ENCODE measurements around the gene C2CD2.

The C2CD2 gene

DNA sequence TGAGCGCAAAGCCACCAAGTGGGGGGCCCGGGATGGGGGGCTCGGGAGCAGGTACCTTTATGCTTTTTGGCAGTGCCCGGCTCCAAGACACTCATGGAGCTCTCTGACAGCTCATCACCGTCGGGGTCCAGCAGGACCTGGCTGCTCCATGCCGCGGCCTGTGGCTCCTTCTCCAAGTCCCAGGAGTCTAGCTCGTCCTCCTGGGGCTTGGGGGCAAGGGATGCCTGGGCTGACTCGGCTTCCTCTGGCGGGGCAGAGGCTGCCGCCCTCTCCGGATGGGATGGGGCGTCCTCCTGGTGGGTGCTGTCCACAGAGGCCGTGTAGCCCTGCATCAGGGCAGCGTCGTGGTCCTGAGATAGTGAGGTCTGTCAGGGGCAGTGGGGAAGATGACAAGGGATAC, 54.8 kb downstream of the C2CD2 start:
- DNase-seq (ENCODE audit: low read depth), result no peak
- no peak overlapping the region for H3K4me3 ChIP-seq (ENCODE audit: low read length)
- TF ChIP-seq, protein P1, sequence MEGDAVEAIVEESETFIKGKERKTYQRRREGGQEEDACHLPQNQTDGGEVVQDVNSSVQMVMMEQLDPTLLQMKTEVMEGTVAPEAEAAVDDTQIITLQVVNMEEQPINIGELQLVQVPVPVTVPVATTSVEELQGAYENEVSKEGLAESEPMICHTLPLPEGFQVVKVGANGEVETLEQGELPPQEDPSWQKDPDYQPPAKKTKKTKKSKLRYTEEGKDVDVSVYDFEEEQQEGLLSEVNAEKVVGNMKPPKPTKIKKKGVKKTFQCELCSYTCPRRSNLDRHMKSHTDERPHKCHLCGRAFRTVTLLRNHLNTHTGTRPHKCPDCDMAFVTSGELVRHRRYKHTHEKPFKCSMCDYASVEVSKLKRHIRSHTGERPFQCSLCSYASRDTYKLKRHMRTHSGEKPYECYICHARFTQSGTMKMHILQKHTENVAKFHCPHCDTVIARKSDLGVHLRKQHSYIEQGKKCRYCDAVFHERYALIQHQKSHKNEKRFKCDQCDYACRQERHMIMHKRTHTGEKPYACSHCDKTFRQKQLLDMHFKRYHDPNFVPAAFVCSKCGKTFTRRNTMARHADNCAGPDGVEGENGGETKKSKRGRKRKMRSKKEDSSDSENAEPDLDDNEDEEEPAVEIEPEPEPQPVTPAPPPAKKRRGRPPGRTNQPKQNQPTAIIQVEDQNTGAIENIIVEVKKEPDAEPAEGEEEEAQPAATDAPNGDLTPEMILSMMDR (conservative IDR thresholded peaks at IDR 0.05; ENCODE audit: low read length), result no peak

DNA sequence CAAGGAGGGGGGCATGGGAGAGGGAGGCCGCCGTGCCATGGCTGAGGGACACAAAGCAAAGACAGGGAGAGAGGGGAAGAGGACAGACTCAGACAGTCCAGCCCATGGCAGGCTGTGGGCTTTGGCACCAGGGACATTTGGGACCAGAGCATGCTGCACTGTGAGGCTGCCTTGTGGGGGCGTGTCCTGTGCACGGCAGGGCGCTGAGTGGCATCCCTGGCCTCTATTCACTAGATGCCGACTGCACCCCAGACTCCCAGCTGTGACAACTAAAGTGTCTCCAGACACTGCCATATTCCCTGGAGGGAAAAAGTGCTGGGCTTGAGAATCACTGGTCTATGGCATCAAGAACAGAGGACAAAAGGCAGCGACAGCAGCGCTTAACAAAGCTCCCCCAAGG, 56.1 kb downstream of the C2CD2 start:
- H3K4me3 ChIP-seq (ENCODE audit: low read length), result no peak overlapping the region
- TF ChIP-seq, protein P1 (conservative IDR thresholded peaks at IDR 0.05; ENCODE audit: low read length), result no peak
- DNase-seq (ENCODE audit: low read depth), result no peak

DNA sequence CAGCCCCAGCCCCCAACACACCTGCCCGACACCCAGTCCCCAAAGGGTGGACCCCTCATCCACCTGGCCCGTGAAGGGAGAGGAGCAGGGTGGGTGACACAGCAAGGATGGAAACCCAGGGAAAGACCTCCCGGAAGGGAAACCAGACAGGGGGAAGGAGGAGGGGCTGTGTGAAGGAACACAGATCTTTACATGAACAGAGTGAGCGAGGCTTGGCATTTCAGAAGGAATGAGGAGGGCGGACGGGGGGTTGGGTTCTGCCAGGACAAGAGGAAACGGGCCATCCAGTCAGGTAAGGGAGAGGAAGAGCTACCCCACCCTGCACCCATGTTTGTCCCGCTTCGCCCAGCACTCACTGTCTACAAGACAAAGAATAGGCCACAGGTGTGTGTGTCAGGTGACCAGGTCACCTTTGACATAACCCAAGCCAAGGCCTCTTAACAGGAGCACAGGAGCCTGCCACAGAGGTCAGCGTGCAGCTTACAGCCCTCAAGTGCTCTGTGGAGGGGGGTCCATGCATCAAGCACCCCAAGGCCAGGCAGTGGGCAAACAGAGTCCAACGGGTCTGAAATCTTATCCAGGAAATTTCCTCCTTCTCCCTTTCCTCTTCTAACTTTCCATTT, 56.7 kb downstream of the C2CD2 start:
- H3K4me3 ChIP-seq (ENCODE audit: low read length), result no peak overlapping the region
- TF ChIP-seq, protein P1 (conservative IDR thresholded peaks at IDR 0.05; ENCODE audit: low read length), result no peak
- DNase-seq (ENCODE audit: low read depth), result no peak

DNA sequence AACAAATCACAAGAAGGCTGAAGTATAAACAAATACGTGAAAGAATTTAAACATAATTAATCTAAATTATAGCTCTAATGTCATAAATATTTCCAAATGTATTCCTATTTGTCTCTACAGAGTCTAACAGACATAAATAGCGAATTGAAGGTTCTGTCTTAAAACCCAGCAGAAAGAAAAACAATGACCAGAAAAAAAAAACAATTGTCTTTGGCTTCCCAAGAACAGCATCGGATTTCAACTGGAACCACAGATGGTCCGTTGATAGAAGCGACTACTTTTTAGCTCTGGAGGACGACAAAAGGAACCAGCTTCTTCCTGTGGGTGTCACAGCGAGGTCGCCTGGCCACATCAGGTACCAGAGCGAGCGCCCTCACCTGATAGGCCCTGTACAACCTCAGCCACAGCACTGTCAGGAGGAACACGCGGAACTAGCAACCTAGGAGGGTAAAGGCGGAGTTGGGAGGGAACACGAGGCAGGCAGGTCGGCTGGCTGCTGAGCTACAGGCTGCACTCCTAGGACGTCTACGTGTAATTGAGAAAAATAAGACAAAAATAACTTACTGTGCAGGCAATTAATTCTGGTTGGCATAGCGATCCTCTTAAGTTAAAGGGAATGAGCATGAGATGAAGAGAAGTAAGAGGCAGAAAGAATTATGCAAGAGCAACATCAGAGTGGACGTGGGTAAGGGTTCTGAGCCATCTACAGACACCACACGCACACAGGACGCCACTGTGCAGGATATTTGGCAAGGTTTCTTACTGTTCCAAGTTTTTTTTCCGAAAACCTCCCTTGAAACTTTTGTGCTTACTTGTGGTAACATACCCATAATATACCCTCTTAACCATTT, 58.0 kb downstream of the C2CD2 start:
- no peak for DNase-seq (ENCODE audit: low read depth)
- TF ChIP-seq, protein P1 (conservative IDR thresholded peaks at IDR 0.05; ENCODE audit: low read length), result no peak
- H3K4me3 ChIP-seq (ENCODE audit: low read length), result no peak overlapping the region

DNA sequence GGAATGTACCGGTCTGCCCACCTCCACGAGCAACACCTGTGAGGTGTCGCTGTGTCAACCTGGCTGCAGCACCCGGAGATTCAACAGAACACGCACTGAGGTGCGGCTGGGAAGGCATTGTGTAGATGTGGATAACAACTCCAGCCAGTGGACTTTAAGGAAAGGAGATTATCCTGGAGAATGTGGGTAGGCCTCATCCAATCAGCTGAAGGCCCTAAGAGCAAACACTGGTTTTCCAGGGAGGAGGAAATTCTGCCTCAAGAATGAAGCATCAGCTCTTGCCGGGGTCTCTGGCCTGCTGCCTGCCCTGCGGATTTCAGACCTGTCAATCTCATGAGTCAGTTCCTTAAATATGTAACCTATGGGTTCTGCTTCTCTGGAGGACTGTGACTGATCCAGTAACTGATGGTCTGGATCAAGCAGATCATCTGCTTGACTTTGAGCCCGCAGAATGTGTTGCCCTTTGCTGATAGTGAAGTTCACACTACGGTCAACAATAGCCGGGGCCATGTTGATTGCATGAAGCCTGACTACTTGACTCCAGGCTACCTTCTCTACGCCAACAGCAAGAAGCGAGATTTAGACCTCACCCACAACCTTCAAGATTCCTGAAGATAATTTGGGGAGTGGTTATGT, 58.8 kb downstream of the C2CD2 start:
- no peak overlapping the region for H3K4me3 ChIP-seq (ENCODE audit: low read length)
- DNase-seq (ENCODE audit: low read depth), result peak; percentile 39
- TF ChIP-seq, protein P1 (conservative IDR thresholded peaks at IDR 0.05; ENCODE audit: low read length), result no peak

DNA sequence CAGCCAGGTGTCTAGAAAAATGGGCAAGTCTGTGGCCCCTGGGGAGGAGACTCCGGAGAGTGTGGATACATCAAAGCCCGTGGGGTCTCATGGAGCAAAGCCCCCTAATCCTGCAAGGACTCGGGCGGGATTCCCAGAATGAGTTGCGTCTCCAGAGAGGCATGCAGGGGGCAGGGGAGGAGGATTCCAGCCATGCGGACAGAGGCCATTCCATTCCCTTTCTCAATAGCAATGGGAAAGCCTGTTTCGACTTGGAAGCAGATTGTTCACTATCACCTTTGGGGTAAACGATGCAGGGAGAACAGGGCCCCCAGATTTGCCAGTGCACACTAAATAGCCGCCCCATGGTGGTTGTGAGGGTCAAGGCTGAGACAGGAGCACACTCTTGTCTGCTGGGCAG, 59.3 kb downstream of the C2CD2 start:
- DNase-seq (ENCODE audit: low read depth), result no peak
- TF ChIP-seq, protein P1 (conservative IDR thresholded peaks at IDR 0.05; ENCODE audit: low read length), result no peak
- no peak overlapping the region for H3K4me3 ChIP-seq (ENCODE audit: low read length)

Data from AG10803 (cell line).